ENCODE results near the gene GDAP1L1. TPM values are rescaled to one million over a fixed set of nuclear protein-coding genes. Genes with fewer than 3 reads are reported as not detected.

GDAP1L1 gene
- polyA plus RNA-seq, 3 donors, result not detected

GRCh38 chr20:44251284-44251683 is 4.2 kb downstream of the GDAP1L1 start:
- DNase-seq, result no peak
- H3K79me2 ChIP-seq (ENCODE audit: insufficient read depth, low read length), result no peaks in the 10 kb centered on the region
- H3K4me1 ChIP-seq (ENCODE audit: control insufficient read depth in 1 of 2, insufficient read depth in 2 of 2, low read length in 2 of 2), result no peaks in the 10 kb centered on the region
- Mint-ChIP-seq H3K9me3 (peaks cover 0 to 4% (median 0%) of the 10 kb centered on the region in 7 donors), H3K27ac (no peak overlapping the region), H3K4me3 (no peak overlapping the region), H3K36me3 (no peaks in the 10 kb centered on the region), H3K27me3 (ENCODE audit: low read depth in 3 of 3) (peaks cover 22 to 25% (median 22%) of the 10 kb centered on the region in 3 donors), H3K4me1 (no peaks in the 10 kb centered on the region)
- no peaks in the 10 kb centered on the region for H3K36me3 ChIP-seq (replicated peaks in 1 of 2; ENCODE audit: control insufficient read depth in 1 of 2, insufficient read depth in 2 of 2, low read length in 2 of 2)
- no peaks in the 10 kb centered on the region for H4K20me1 ChIP-seq (ENCODE audit: insufficient read depth, low read length)
- intact Hi-C loops (cut with micrococcal nuclease), result no loop called here
- peaks cover 10 to 25% of the 10 kb centered on the region in 2 donors for H3K27me3 ChIP-seq (ENCODE audit: control insufficient read depth in 2 of 2, insufficient read depth in 2 of 2, low read length in 2 of 2)
- H3K9ac ChIP-seq (ENCODE audit: insufficient read depth, low read length, poor library complexity, severe bottlenecking), result no peak overlapping the region
- H3K4me3 ChIP-seq (replicated peaks in 1 of 3; ENCODE audit: low read depth in 2 of 3, low read length in 3 of 3), result no peak overlapping the region
- H3K4me2 ChIP-seq (replicated peaks; ENCODE audit: extremely low read depth, low read length, poor library complexity, severe bottlenecking), result no peak overlapping the region
- H2AFZ ChIP-seq (ENCODE audit: insufficient read depth, low read depth, low read length, poor library complexity, severe bottlenecking), result no peak overlapping the region
- no peak for TF ChIP-seq CTCF (IDR thresholded peaks at IDR 0.05)
- H3K9me3 ChIP-seq (replicated peaks in 1 of 2; ENCODE audit: control insufficient read depth in 1 of 2, insufficient read depth in 1 of 2, low read length in 2 of 2), result peaks cover 0 to 7% of the 10 kb centered on the region in 2 donors
- no peak overlapping the region for H3K27ac ChIP-seq (ENCODE audit: low read depth in 1 of 2, low read length in 2 of 2)
- 89% methylated on average over 4 of the region's 4 CpGs for WGBS (ENCODE audit: insufficient coverage)

- Mint-ChIP-seq H3K36me3 (no peaks in the 10 kb centered on the region), H3K27ac (no peak overlapping the region), H3K4me3 (no peak overlapping the region), H3K4me1 (no peaks in the 10 kb centered on the region), H3K9me3 (peaks cover 0 to 2% (median 0%) of the 10 kb centered on the region in 7 donors), H3K27me3 (ENCODE audit: low read depth in 3 of 3) (peaks cover 3 to 10% (median 5%) of the 10 kb centered on the region in 3 donors)
- Histone ChIP-seq H3K9ac (ENCODE audit: insufficient read depth, low read length, poor library complexity, severe bottlenecking) (no peak overlapping the region), H3K4me3 (replicated peaks in 1 of 3; ENCODE audit: low read depth in 2 of 3, low read length in 3 of 3) (no peak overlapping the region), H3K27me3 (ENCODE audit: control insufficient read depth in 2 of 2, insufficient read depth in 2 of 2, low read length in 2 of 2) (peaks cover 2 to 3% of the 10 kb centered on the region in 2 donors), H3K4me1 (ENCODE audit: control insufficient read depth in 1 of 2, insufficient read depth in 2 of 2, low read length in 2 of 2) (no peaks in the 10 kb centered on the region), H3K9me3 (replicated peaks in 1 of 2; ENCODE audit: control insufficient read depth in 1 of 2, insufficient read depth in 1 of 2, low read length in 2 of 2) (no peaks in the 10 kb centered on the region), H3K36me3 (replicated peaks in 1 of 2; ENCODE audit: control insufficient read depth in 1 of 2, insufficient read depth in 2 of 2, low read length in 2 of 2) (no peaks in the 10 kb centered on the region), H4K20me1 (ENCODE audit: insufficient read depth, low read length) (no peaks in the 10 kb centered on the region), H3K79me2 (ENCODE audit: insufficient read depth, low read length) (no peaks in the 10 kb centered on the region), H3K27ac (ENCODE audit: low read depth in 1 of 2, low read length in 2 of 2) (no peak overlapping the region), H3K4me2 (replicated peaks; ENCODE audit: extremely low read depth, low read length, poor library complexity, severe bottlenecking) (no peak overlapping the region), H2AFZ (ENCODE audit: insufficient read depth, low read depth, low read length, poor library complexity, severe bottlenecking) (no peak overlapping the region)
- no peak for DNase-seq
- 88% methylated on average over 1 of the region's 3 CpGs for WGBS (ENCODE audit: insufficient coverage)
- no peak for TF ChIP-seq CTCF (IDR thresholded peaks at IDR 0.05)
- intact Hi-C loops (cut with micrococcal nuclease), result no loop called here
Measured at GRCh38 chr20:44253528-44253927, 6.4 kb downstream of the GDAP1L1 start.

Data from CD14-positive monocyte (primary cell).